ENCODE measurements around the gene FBXO48.

Gene FBXO48

DNA sequence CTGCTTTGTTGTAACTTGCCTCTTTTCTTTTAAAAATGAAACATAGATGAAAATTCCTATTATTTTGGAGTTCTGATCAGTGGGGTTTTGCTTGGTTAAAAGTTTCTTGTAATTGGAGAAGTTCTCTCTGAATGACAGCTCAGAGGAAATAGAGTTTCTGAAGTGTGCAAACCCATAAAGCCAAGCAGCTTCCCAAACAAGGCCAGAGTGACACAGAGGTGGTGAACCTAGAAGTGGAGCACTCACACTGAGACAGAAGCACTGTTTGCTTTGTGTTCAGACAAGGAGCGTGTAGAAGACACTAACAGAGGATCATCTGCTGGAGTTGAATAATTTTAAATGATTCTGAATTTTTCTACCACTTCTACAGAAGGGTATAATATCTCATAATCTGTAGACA lies 49.2 kb downstream of the FBXO48 start:
- Histone ChIP-seq H3K4me1 (ENCODE audit: control insufficient read depth, low read depth, low read length) (peaks cover 12% of the 10 kb centered on the region), H3K9me3 (ENCODE audit: control insufficient read depth, low read depth, low read length) (no peaks in the 10 kb centered on the region), H3K4me3 (ENCODE audit: low read length) (no peak overlapping the region), H3K9ac (ENCODE audit: low read length) (no peak overlapping the region), H3K27me3 (ENCODE audit: control insufficient read depth, insufficient read depth, low read length) (no peaks in the 10 kb centered on the region), H3K36me3 (ENCODE audit: control insufficient read depth, low read depth, low read length) (no peaks in the 10 kb centered on the region), H3K27ac (ENCODE audit: low read length) (no peak overlapping the region)

- H3K27me3 ChIP-seq (ENCODE audit: control insufficient read depth, insufficient read depth, low read length), result no peaks in the 10 kb centered on the region
- H3K4me1 ChIP-seq (ENCODE audit: control insufficient read depth, low read depth, low read length), result peaks cover 12% of the 10 kb centered on the region
- H3K36me3 ChIP-seq (ENCODE audit: control insufficient read depth, low read depth, low read length), result no peaks in the 10 kb centered on the region
- H3K27ac ChIP-seq (ENCODE audit: low read length), result no peak overlapping the region
- no peak overlapping the region for H3K9ac ChIP-seq (ENCODE audit: low read length)
- no peak overlapping the region for H3K4me3 ChIP-seq (ENCODE audit: low read length)
- no peaks in the 10 kb centered on the region for H3K9me3 ChIP-seq (ENCODE audit: control insufficient read depth, low read depth, low read length)
Measured at GRCh38 chr2:68416081-68416675, 50.9 kb downstream of the FBXO48 start.

GRCh38 chr2:68415521-68415920 lies 51.6 kb downstream of the FBXO48 start:
- no peak overlapping the region for H3K27ac ChIP-seq (ENCODE audit: low read length)
- no peaks in the 10 kb centered on the region for H3K36me3 ChIP-seq (ENCODE audit: control insufficient read depth, low read depth, low read length)
- H3K9me3 ChIP-seq (ENCODE audit: control insufficient read depth, low read depth, low read length), result no peaks in the 10 kb centered on the region
- H3K4me3 ChIP-seq (ENCODE audit: low read length), result no peak overlapping the region
- no peak overlapping the region for H3K9ac ChIP-seq (ENCODE audit: low read length)
- H3K27me3 ChIP-seq (ENCODE audit: control insufficient read depth, insufficient read depth, low read length), result no peaks in the 10 kb centered on the region
- H3K4me1 ChIP-seq (ENCODE audit: control insufficient read depth, low read depth, low read length), result peaks cover 12% of the 10 kb centered on the region

DNA sequence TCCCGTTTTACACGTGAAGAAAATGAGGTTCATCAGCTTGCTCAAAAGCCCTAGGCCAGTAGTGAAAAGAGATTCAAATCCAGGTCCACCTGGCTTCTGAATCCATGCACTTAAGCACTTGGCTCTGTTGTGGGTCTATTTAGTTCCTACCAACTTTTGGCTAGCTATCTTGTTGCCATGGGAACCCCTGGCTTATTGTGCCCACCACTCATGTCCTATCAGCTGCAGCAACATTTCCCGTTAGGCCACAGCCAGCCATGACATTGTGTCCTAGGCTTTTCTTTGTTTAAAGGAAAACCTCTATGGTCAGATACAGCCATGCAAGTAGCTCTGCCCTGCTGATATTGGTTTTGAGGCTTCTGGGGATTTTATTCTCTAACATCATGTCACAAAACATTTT lies 52.2 kb downstream of the FBXO48 start:
- H3K4me1 ChIP-seq (ENCODE audit: control insufficient read depth, low read depth, low read length), result peaks cover 12% of the 10 kb centered on the region
- no peaks in the 10 kb centered on the region for H3K9me3 ChIP-seq (ENCODE audit: control insufficient read depth, low read depth, low read length)
- no peaks in the 10 kb centered on the region for H3K27me3 ChIP-seq (ENCODE audit: control insufficient read depth, insufficient read depth, low read length)
- no peak overlapping the region for H3K9ac ChIP-seq (ENCODE audit: low read length)
- no peaks in the 10 kb centered on the region for H3K36me3 ChIP-seq (ENCODE audit: control insufficient read depth, low read depth, low read length)
- no peak overlapping the region for H3K27ac ChIP-seq (ENCODE audit: low read length)
- no peak overlapping the region for H3K4me3 ChIP-seq (ENCODE audit: low read length)

DNA sequence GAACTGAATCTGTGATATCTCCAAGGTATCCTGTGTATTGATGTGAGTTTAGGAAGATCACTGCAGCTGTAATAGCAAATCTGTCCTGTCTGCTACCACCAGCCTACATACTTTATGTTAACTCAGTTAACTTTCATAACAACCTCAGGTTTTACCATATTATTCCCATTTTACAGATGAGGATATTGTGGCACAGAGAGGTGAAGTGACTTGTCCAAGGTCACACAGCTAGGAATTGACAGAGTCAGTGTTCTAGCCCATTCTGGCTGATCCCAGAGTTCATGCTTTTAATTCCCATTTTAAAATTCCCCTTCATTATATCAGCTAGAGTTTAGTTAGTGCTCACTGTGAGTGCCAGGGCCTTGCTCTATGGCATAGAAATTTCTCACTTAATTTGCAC lies 52.6 kb downstream of the FBXO48 start:
- Histone ChIP-seq H3K4me1 (ENCODE audit: control insufficient read depth, low read depth, low read length) (peaks cover 11% of the 10 kb centered on the region), H3K9me3 (ENCODE audit: control insufficient read depth, low read depth, low read length) (no peaks in the 10 kb centered on the region), H3K27ac (ENCODE audit: low read length) (no peak overlapping the region), H3K36me3 (ENCODE audit: control insufficient read depth, low read depth, low read length) (no peaks in the 10 kb centered on the region), H3K4me3 (ENCODE audit: low read length) (no peak overlapping the region), H3K9ac (ENCODE audit: low read length) (no peak overlapping the region), H3K27me3 (ENCODE audit: control insufficient read depth, insufficient read depth, low read length) (no peaks in the 10 kb centered on the region)

DNA sequence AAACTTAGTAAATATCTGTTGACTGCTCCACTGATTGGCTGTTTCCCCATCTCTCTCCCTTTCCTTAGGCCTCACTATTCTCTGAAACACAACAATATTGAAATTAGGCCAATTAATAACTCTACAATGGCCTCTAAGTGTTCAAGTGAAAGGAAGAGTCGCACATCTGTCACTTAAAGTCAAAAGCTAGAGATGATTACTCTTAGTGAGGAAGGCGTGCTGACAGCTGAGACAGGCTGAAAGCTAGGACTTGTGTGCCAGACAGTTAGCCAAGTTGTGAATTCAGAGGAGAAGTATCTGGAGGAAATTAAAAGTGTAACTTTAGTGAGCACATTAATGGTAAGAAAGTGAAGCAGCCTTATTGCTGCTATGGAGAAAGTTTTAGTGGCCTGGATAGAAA lies 53.6 kb downstream of the FBXO48 start:
- H3K9ac ChIP-seq (ENCODE audit: low read length), result no peak overlapping the region
- H3K9me3 ChIP-seq (ENCODE audit: control insufficient read depth, low read depth, low read length), result no peaks in the 10 kb centered on the region
- no peak overlapping the region for H3K4me3 ChIP-seq (ENCODE audit: low read length)
- H3K27me3 ChIP-seq (ENCODE audit: control insufficient read depth, insufficient read depth, low read length), result no peaks in the 10 kb centered on the region
- peaks cover 2% of the 10 kb centered on the region for H3K4me1 ChIP-seq (ENCODE audit: control insufficient read depth, low read depth, low read length)
- no peaks in the 10 kb centered on the region for H3K36me3 ChIP-seq (ENCODE audit: control insufficient read depth, low read depth, low read length)
- H3K27ac ChIP-seq (ENCODE audit: low read length), result no peak overlapping the region

- Histone ChIP-seq H3K9me3 (ENCODE audit: control insufficient read depth, low read depth, low read length) (no peaks in the 10 kb centered on the region), H3K9ac (ENCODE audit: low read length) (no peak overlapping the region), H3K27me3 (ENCODE audit: control insufficient read depth, insufficient read depth, low read length) (no peaks in the 10 kb centered on the region), H3K4me1 (ENCODE audit: control insufficient read depth, low read depth, low read length) (no peaks in the 10 kb centered on the region), H3K27ac (ENCODE audit: low read length) (no peak overlapping the region), H3K36me3 (ENCODE audit: control insufficient read depth, low read depth, low read length) (no peaks in the 10 kb centered on the region), H3K4me3 (ENCODE audit: low read length) (no peak overlapping the region)
Measured at GRCh38 chr2:68412127-68412819, 54.8 kb downstream of the FBXO48 start.

- H3K27ac ChIP-seq (ENCODE audit: low read length), result no peak overlapping the region
Measured at GRCh38 chr2:68411397-68412126, 55.5 kb downstream of the FBXO48 start.

More at GRCh38 chr2:68411397-68412126, 55.5 kb downstream of the FBXO48 start:
- no peaks in the 10 kb centered on the region for H3K36me3 ChIP-seq (ENCODE audit: control insufficient read depth, low read depth, low read length)
- H3K27me3 ChIP-seq (ENCODE audit: control insufficient read depth, insufficient read depth, low read length), result no peaks in the 10 kb centered on the region
- no peaks in the 10 kb centered on the region for H3K4me1 ChIP-seq (ENCODE audit: control insufficient read depth, low read depth, low read length)
- H3K9me3 ChIP-seq (ENCODE audit: control insufficient read depth, low read depth, low read length), result no peaks in the 10 kb centered on the region
- H3K9ac ChIP-seq (ENCODE audit: low read length), result no peak overlapping the region
- H3K4me3 ChIP-seq (ENCODE audit: low read length), result no peak overlapping the region
